ENCODE data around the gene USP34. TPM values are rescaled to one million over a fixed set of nuclear protein-coding genes. Genes with fewer than 3 reads are reported as not detected.
A peak's percentile ranks its signal among the peaks of the same experiment; 100 is the strongest.

USP34 gene
- total and polyA plus RNA-seq, 9 of the 15 experiments (the other 6 are each of a cell fraction or from before 2014, with no cell fraction given): 19.8 to 108 (median 67.8) TPM

- ChIA-PET POLR2A (no interaction called here), CTCF (ENCODE audit: low intra/inter-chr PET ratio) (interaction anchor here (0.5 kb wide), 1 partner anchor 10 kb away, joined by 5 read pairs; no protein-coding TSS in a partner anchor)
- Histone ChIP-seq H3K27ac (ENCODE audit: extremely low read depth, low read depth, low read length) (no peak overlapping the region), H4K20me1 (replicated peaks; ENCODE audit: control insufficient read depth, insufficient read depth, low read length) (no peaks in the 10 kb centered on the region; the same call in 1 of the 2 replicates), H3K9ac (ENCODE audit: insufficient read depth in 1 of 2, low read depth in 2 of 2, low read length in 2 of 2) (no peak overlapping the region), H3K4me2 (ENCODE audit: insufficient read depth, low read length) (no peak overlapping the region), H3K27me3 (ENCODE audit: control insufficient read depth in 2 of 2, insufficient read depth in 2 of 2, low read length in 2 of 2) (no peaks in the 10 kb centered on the region), H3K9me3 (replicated peaks; ENCODE audit: control insufficient read depth, insufficient read depth, low read depth, low read length) (no peaks in the 10 kb centered on the region), H3K4me1 (replicated peaks in 1 of 2; ENCODE audit: control insufficient read depth in 2 of 2, insufficient read depth in 2 of 2, low read length in 2 of 2) (peaks cover 5 to 8% of the 10 kb centered on the region in 2 experiments; a peak in 4 of 5 replicates), H3K4me3 (no peak overlapping the region), H3K9me1 (ENCODE audit: control insufficient read depth, insufficient read depth, low read length) (no peaks in the 10 kb centered on the region), H3K36me3 (ENCODE audit: control insufficient read depth, insufficient read depth, low read length) (peaks cover 17% of the 10 kb centered on the region), H3K79me2 (ENCODE audit: control insufficient read depth, insufficient read depth, low read length) (peaks cover 97% of the 10 kb centered on the region), H2AFZ (ENCODE audit: low read depth, low read length) (no peak overlapping the region)
- WGBS (ENCODE audit: insufficient coverage, low coverage, missing lambda C conversion rate): 98% methylated on average over 5 of the region's 8 CpGs
- no TSS peak for BruUV-seq (replicated peaks)
- ATAC-seq: no peak
- TF ChIP-seq PBX2 (CRISPR knock-in tag; IDR thresholded peaks at IDR 0.05; ENCODE audit: low read depth) (no peak), PBX2 (tag; conservative IDR thresholded peaks at IDR 0.05; ENCODE audit: low read depth) (no peak), ZBTB33 (CRISPR knock-in tag; IDR thresholded peaks at IDR 0.05) (peak; percentile 44)
- FAIRE-seq: peak; percentile 15
- DNase-seq (ENCODE audit: extremely low read depth in 1 of 4, low spot score in 3 of 4): no peak
- in situ Hi-C loops (cut with MboI): no loop called here
- intact Hi-C loops (cut with micrococcal nuclease): no loop called here
Measured at GRCh38 chr2:61452392-61452791, 18.5 kb downstream of the USP34 start.

Measured in K562 (cell line).